Esophagus squamous epithelium (tissue), 5 donors: Measurements from ENCODE around the gene C1QTNF6. TPM values are rescaled to one million over a fixed set of nuclear protein-coding genes. Genes with fewer than 3 reads are reported as not detected.

Experiments
- DNase-seq: peaks from one replicate; lab custom pipeline; 2025; lab: John Stamatoyannopoulos, UW
- H3K27ac ChIP-seq, 4 donors: fragments of 200-600 bp; sonication (generic); one replicate each; pipeline ENCODE4 v1.5.1; 2016 to 2019; ENCODE audit warnings: mild to moderate bottlenecking in 1 of 4
- H3K27me3 ChIP-seq, 4 donors: fragments of 200-600 bp; sonication (generic); 1 replicate in 3 of 4; 2 replicates in 1 of 4; pipeline versions ENCODE4 v1.5.1 to v1.6.0; 2017 to 2021; ENCODE audit warnings: antibody characterized with exemption in 1 of 4
- H3K36me3 ChIP-seq, 3 donors: fragments of 200-600 bp; sonication (generic); one replicate each; pipeline ENCODE4 v1.5.1; 2016 to 2019
- H3K4me1 ChIP-seq, 3 donors: fragments of 200-600 bp; sonication (generic); one replicate each; pipeline ENCODE4 v1.5.1; 2017 to 2019
- H3K4me3 ChIP-seq, 4 donors: fragments of 200-600 bp; sonication (generic); 1 replicate in 3 of 4; 2 replicates in 1 of 4; pipeline ENCODE4 v1.5.1; 2016 to 2019; ENCODE audit warnings: mild to moderate bottlenecking in 2 of 4, moderate library complexity in 1 of 4
- H3K9me3 ChIP-seq, 3 donors: fragments of 200-600 bp; sonication (generic); one replicate each; pipeline ENCODE4 v1.5.1; 2016 to 2019
- POLR2A ChIP-seq, 4 donors: fragments of 450-650 bp; IDR thresholded peaks; one replicate each; pipeline ENCODE4 v1.6.1; 2017; ENCODE audit warnings: antibody characterized with exemption in 4 of 4, mild to moderate bottlenecking in 4 of 4, moderate library complexity in 3 of 4
- WGBS, 2 donors: methylation state at CpG; one replicate each; pipeline ENCODE4 v1.1.5; 2018; 5-methylcytosine and 5-hydroxymethylcytosine counted together
- intact Hi-C: fragments of 100-400 bp; cut with DNase I; formaldehyde crosslinking; loops from one replicate; pipeline ENCODE4 v1.15.0; 2022
- total RNA-seq, 4 donors: library from RNA; depleted of rRNA; stranded (reverse); fragments of >200 nt; gene quantifications; one replicate each; pipeline ENCODE4 v1.1.0, GENCODE V29; 2016
- TF ChIP-seq, protein P1 (sequence below), 6 experiments: fragments of 450-650 bp in 4 of 6; fragments of 200-600 bp in 2 of 6; sonication (generic) in 2 of 6; IDR thresholded peaks; one replicate each; pipeline ENCODE4 v1.5.1; 2016 to 2019; ENCODE audit warnings: antibody characterized with exemption in 6 of 6, mild to moderate bottlenecking in 4 of 6, moderate library complexity in 4 of 6
- donor health status: DM: yes; HTN: yes; CAD: no.

C1QTNF6 gene
- total RNA-seq, 4 donors from 2014 or later, result 1.1 to 1.7 (median 1.4) TPM

GRCh38 chr22:37229012-37229804, 41.2 kb upstream of the C1QTNF6 start:
- Histone ChIP-seq H3K4me1 (peaks cover 13 to 46% (median 15%) of the 10 kb centered on the region in 3 donors), H3K27me3 (peaks cover 0 to 24% (median 0%) of the 10 kb centered on the region in 4 donors), H3K36me3 (no peaks in the 10 kb centered on the region), H3K4me3 (no peak overlapping the region), H3K9me3 (no peaks in the 10 kb centered on the region), H3K27ac (peak overlapping the region; percentile 26 to 84 (median 60))
- intact Hi-C loops, result no loop called here
- 29 to 72% methylated on average over 2 to 3 of the region's 7 CpGs for WGBS, 2 donors
- no peak for DNase-seq
- TF ChIP-seq POLR2A (IDR thresholded peaks at IDR 0.05), result no peak
- TF ChIP-seq, protein P1, sequence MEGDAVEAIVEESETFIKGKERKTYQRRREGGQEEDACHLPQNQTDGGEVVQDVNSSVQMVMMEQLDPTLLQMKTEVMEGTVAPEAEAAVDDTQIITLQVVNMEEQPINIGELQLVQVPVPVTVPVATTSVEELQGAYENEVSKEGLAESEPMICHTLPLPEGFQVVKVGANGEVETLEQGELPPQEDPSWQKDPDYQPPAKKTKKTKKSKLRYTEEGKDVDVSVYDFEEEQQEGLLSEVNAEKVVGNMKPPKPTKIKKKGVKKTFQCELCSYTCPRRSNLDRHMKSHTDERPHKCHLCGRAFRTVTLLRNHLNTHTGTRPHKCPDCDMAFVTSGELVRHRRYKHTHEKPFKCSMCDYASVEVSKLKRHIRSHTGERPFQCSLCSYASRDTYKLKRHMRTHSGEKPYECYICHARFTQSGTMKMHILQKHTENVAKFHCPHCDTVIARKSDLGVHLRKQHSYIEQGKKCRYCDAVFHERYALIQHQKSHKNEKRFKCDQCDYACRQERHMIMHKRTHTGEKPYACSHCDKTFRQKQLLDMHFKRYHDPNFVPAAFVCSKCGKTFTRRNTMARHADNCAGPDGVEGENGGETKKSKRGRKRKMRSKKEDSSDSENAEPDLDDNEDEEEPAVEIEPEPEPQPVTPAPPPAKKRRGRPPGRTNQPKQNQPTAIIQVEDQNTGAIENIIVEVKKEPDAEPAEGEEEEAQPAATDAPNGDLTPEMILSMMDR (IDR thresholded peaks at IDR 0.05), result no peak

GRCh38 chr22:37228106-37229011, 40.3 kb upstream of the C1QTNF6 start:
- Histone ChIP-seq H3K36me3 (no peaks in the 10 kb centered on the region), H3K27me3 (peaks cover 0 to 17% (median 0%) of the 10 kb centered on the region in 4 donors), H3K27ac (peak overlapping the region in 3 of 4 donors; percentile 28 to 84 (median 74)), H3K4me3 (no peak overlapping the region), H3K4me1 (peaks cover 13 to 46% (median 15%) of the 10 kb centered on the region in 3 donors), H3K9me3 (no peaks in the 10 kb centered on the region)
- no peak for DNase-seq
- intact Hi-C loops, result no loop called here
- TF ChIP-seq, protein P1 (IDR thresholded peaks at IDR 0.05), result no peak
- no peak for TF ChIP-seq POLR2A (IDR thresholded peaks at IDR 0.05)
- 44 to 50% methylated on average over 5 to 15 of the region's 20 CpGs for WGBS, 2 donors

GRCh38 chr22:37226514-37226913, 38.5 kb upstream of the C1QTNF6 start:
- Histone ChIP-seq H3K4me3 (no peak overlapping the region), H3K9me3 (no peaks in the 10 kb centered on the region), H3K27ac (no peak overlapping the region), H3K36me3 (no peaks in the 10 kb centered on the region), H3K4me1 (peaks cover 13 to 45% (median 15%) of the 10 kb centered on the region in 3 donors), H3K27me3 (peaks cover 0 to 8% (median 0%) of the 10 kb centered on the region in 4 donors)
- no peak for TF ChIP-seq POLR2A (IDR thresholded peaks at IDR 0.05)
- TF ChIP-seq, protein P1 (IDR thresholded peaks at IDR 0.05), result no peak
- WGBS, 2 donors, result 40 to 100% methylated on average over 2 to 4 of the region's 14 CpGs
- no peak for DNase-seq
- intact Hi-C loops, result no loop called here

DNA sequence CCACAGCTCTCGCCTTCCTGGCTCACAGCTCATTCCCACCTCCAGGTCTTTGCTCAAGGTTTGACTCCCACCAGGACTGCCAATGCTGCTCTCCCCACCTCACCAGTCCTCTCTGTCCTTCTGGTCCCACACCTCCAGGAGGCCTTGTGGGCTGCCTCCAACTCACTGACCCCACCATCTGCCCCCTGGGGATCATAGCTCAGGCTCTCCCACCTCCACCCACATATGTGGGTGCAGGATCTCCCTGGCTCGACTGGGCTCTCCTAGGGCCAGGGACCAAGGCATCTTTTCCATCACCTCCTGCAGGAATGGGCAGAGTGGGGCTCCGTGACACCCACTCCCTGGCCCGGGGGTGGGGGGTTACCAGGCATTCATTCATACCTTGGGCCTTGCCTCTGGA, 38.0 kb upstream of the C1QTNF6 start:
- H3K27me3 ChIP-seq, result peaks cover 0 to 12% (median 0%) of the 10 kb centered on the region in 4 donors
- DNase-seq, result no peak
- WGBS, 2 donors, result 43 to 67% methylated on average over 1 to 2 of the region's 4 CpGs
- peaks cover 13 to 41% (median 15%) of the 10 kb centered on the region in 3 donors for H3K4me1 ChIP-seq
- H3K36me3 ChIP-seq, result no peaks in the 10 kb centered on the region
- H3K9me3 ChIP-seq, result no peaks in the 10 kb centered on the region
- no peak for TF ChIP-seq POLR2A (IDR thresholded peaks at IDR 0.05)
- TF ChIP-seq, protein P1 (IDR thresholded peaks at IDR 0.05), result no peak
- H3K27ac ChIP-seq, result no peak overlapping the region
- intact Hi-C loops, result no loop called here
- H3K4me3 ChIP-seq, result no peak overlapping the region
